ENCODE data around the gene RPL6.

DNA sequence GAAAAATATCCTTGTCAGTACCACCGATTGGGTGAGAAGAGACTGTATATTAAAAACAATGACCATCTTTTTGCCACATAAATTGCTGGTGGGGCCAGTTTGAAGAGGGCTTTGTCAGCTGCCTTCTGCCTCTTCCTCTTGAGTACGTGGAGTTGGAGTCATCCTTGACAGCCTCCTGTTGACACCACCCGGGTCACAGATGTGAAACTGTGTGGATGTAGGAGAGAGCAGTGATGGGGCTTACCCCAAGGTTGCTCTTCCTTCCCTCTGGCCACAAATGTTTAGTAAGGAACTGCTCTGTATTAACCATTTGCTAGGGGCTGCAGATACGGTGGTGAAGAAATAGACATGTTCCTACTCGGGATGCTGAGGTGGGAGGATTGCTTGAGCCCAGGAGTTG, 21.5 kb upstream of the RPL6 start:
- TF ChIP-seq, protein P1, sequence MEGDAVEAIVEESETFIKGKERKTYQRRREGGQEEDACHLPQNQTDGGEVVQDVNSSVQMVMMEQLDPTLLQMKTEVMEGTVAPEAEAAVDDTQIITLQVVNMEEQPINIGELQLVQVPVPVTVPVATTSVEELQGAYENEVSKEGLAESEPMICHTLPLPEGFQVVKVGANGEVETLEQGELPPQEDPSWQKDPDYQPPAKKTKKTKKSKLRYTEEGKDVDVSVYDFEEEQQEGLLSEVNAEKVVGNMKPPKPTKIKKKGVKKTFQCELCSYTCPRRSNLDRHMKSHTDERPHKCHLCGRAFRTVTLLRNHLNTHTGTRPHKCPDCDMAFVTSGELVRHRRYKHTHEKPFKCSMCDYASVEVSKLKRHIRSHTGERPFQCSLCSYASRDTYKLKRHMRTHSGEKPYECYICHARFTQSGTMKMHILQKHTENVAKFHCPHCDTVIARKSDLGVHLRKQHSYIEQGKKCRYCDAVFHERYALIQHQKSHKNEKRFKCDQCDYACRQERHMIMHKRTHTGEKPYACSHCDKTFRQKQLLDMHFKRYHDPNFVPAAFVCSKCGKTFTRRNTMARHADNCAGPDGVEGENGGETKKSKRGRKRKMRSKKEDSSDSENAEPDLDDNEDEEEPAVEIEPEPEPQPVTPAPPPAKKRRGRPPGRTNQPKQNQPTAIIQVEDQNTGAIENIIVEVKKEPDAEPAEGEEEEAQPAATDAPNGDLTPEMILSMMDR (conservative IDR thresholded peaks at IDR 0.05 in 1 of 2, IDR thresholded peaks at IDR 0.05 in 1 of 2; ENCODE audit: extremely low read depth in 1 of 2, insufficient read depth in 1 of 2, low read depth in 1 of 2, low read length in 2 of 2): no peak
- TF ChIP-seq EZH2 (IDR thresholded peaks at IDR 0.05; ENCODE audit: borderline replicate concordance, low read length): no peak
